LHCN-M2 (cell line): ENCODE data around the gene FMC1. TPM values are rescaled to one million over a fixed set of nuclear protein-coding genes. Genes with fewer than 3 reads are reported as not detected.

Experiments used
- DNase-seq: peaks from one replicate; pipeline ENCODE4 v3.0.0-alpha.2; 2012; ENCODE audit warnings: low read depth
- total RNA-seq: library from RNA; depleted of rRNA; stranded (reverse); fragments of >200 nt; gene quantifications from 2 replicates; pipeline ENCODE4 v1.2.3, GENCODE V29; 2014; rRNA removed

FMC1 gene
- total RNA-seq, 1 experiment from 2014 or later, result 14.7 TPM

GRCh38 chr7:139370943-139371313 lies 29.8 kb downstream of the FMC1 start:
- DNase-seq, result no peak

- DNase-seq, result no peak
Observed at GRCh38 chr7:139374246-139374645, 33.1 kb downstream of the FMC1 start.

GRCh38 chr7:139382439-139382838 lies 41.3 kb downstream of the FMC1 start:
- no peak for DNase-seq

GRCh38 chr7:139384611-139385010 lies 43.5 kb downstream of the FMC1 start:
- no peak for DNase-seq

GRCh38 chr7:139387594-139387993 lies 46.5 kb downstream of the FMC1 start:
- DNase-seq, result no peak

- no peak for DNase-seq
Observed at GRCh38 chr7:139389091-139389490, 48.0 kb downstream of the FMC1 start.

GRCh38 chr7:139389774-139390173 lies 48.6 kb downstream of the FMC1 start:
- DNase-seq, result no peak

- DNase-seq, result peak; percentile 4
Observed at GRCh38 chr7:139393621-139394211, 52.6 kb downstream of the FMC1 start.

- no peak for DNase-seq
Observed at GRCh38 chr7:139394540-139394939, 53.4 kb downstream of the FMC1 start.

Other genes starting within 250 kb of the FMC1 start
- 32.1 and 40.0 TPM in 2 replicates for gene ZC3HAV1, start 231.6 kb upstream of the FMC1 start, total RNA-seq
- gene UBN2, start 110.1 kb upstream of the FMC1 start, total RNA-seq, result 3.9 and 5.3 TPM in 2 replicates
- gene LUC7L2, start 18.6 kb downstream of the FMC1 start, total RNA-seq, result 78.5 and 86.4 TPM in 2 replicates
- not detected in 2 replicates for gene KLRG2, start 142.3 kb downstream of the FMC1 start, total RNA-seq
- gene CLEC2L, start 182.3 kb downstream of the FMC1 start, total RNA-seq, result not detected in 2 replicates